WTC11 (cell line): ENCODE results near the gene NKX2-3. TPM values are rescaled to one million over a fixed set of nuclear protein-coding genes. Genes with fewer than 3 reads are reported as not detected.
A peak's percentile ranks its signal among the peaks of the same experiment; 100 is the strongest.

Experiments used
- ATAC-seq: fragments of 200-7000 bp; cut with Tn5 transposase; 2 replicates; pipeline ENCODE4 v1.10.0; 2021; ENCODE audit warnings: mild to moderate bottlenecking, moderate library complexity
- CTCF ChIA-PET: fragments of 300-600 bp; sonication (Branson Sonifier 250); formaldehyde crosslinking; loops from one replicate; lab custom pipeline; 2021; ENCODE audit warnings: antibody characterized with exemption; lab: Charles Lee
- POLR2A ChIA-PET: fragments of 350-600 bp; sonication (Branson Sonifier 250); formaldehyde crosslinking; loops from one replicate; lab custom pipeline; 2021; ENCODE audit warnings: antibody characterized with exemption; lab: Charles Lee
- DNase-seq: peaks from one replicate; pipeline ENCODE4 v3.0.0; 2021; ENCODE audit warnings: low spot score
- H3K27ac Mint-ChIP-seq: 2 replicates; pipeline ENCODE4 v1.8.0; 2021; ENCODE audit warnings: mixed read lengths
- H3K27me3 Mint-ChIP-seq: 2 replicates; pipeline ENCODE4 v1.8.0; 2021; ENCODE audit warnings: low read depth, mild to moderate bottlenecking, moderate library complexity, mixed read lengths
- H3K36me3 Mint-ChIP-seq: 2 replicates; pipeline ENCODE4 v1.8.0; 2021; ENCODE audit warnings: mixed read lengths
- H3K4me1 Mint-ChIP-seq: 2 replicates; pipeline ENCODE4 v1.8.0; 2022; ENCODE audit warnings: mixed read lengths
- H3K4me3 Mint-ChIP-seq: 2 replicates; pipeline ENCODE4 v1.8.0; 2021; ENCODE audit warnings: mild to moderate bottlenecking, moderate library complexity, mixed read lengths
- H3K9me3 Mint-ChIP-seq: 2 replicates; pipeline ENCODE4 v1.8.0; 2021; ENCODE audit warnings: mixed read lengths
- CREB1 ChIP-seq: sonication (generic); formaldehyde crosslinking; IDR thresholded peaks from 2 replicates; pipeline ENCODE4 v1.8.0; 2023; ENCODE audit warnings: mild to moderate bottlenecking, missing genetic modification reagents
- ELF4 ChIP-seq: sonication (generic); formaldehyde crosslinking; IDR thresholded peaks from 2 replicates; pipeline ENCODE4 v1.8.1; 2022; ENCODE audit warnings: low read depth, mild to moderate bottlenecking, moderate library complexity, missing genetic modification reagents
- JUN ChIP-seq: sonication (generic); formaldehyde crosslinking; IDR thresholded peaks from 2 replicates; pipeline ENCODE4 v1.8.0; 2023; ENCODE audit warnings: mild to moderate bottlenecking, missing genetic modification reagents
- MAX ChIP-seq: sonication (generic); formaldehyde crosslinking; IDR thresholded peaks from 2 replicates; pipeline ENCODE4 v1.8.0; 2022; ENCODE audit warnings: mild to moderate bottlenecking, missing genetic modification reagents
- MLX ChIP-seq: sonication (generic); formaldehyde crosslinking; IDR thresholded peaks from 2 replicates; pipeline ENCODE4 v1.8.1; 2023; ENCODE audit warnings: mild to moderate bottlenecking, missing genetic modification reagents, moderate library complexity
- MXD4 ChIP-seq: fragments of 250-450 bp; sonication (Bioruptor Pico); IDR thresholded peaks from 2 replicates; pipeline ENCODE4 v1.8.0; 2021; ENCODE audit warnings: mild to moderate bottlenecking, moderate library complexity, borderline replicate concordance
- RORB ChIP-seq: fragments of 250-450 bp; sonication (Bioruptor Pico); IDR thresholded peaks from 2 replicates; pipeline ENCODE4 v1.9.0; 2021; ENCODE audit warnings: mild to moderate bottlenecking
- TEAD4 ChIP-seq: sonication (generic); formaldehyde crosslinking; IDR thresholded peaks from 2 replicates; pipeline ENCODE4 v1.8.0; 2022; ENCODE audit warnings: mild to moderate bottlenecking, missing genetic modification reagents
- USF1 ChIP-seq: sonication (generic); formaldehyde crosslinking; IDR thresholded peaks from 2 replicates; pipeline ENCODE4 v1.8.0; 2022; ENCODE audit warnings: mild to moderate bottlenecking, missing genetic modification reagents
- ZNF121 ChIP-seq: sonication (generic); formaldehyde crosslinking; IDR thresholded peaks from 2 replicates; pipeline ENCODE4 v1.8.0; 2023; ENCODE audit warnings: missing genetic modification reagents
- ZNF232 ChIP-seq: sonication (generic); formaldehyde crosslinking; IDR thresholded peaks from 2 replicates; pipeline ENCODE4 v1.8.0; 2022; ENCODE audit warnings: mild to moderate bottlenecking, missing genetic modification reagents
- ZNF317 ChIP-seq: sonication (generic); formaldehyde crosslinking; IDR thresholded peaks from 2 replicates; pipeline ENCODE4 v1.8.1; 2023; ENCODE audit warnings: low read depth, mild to moderate bottlenecking, moderate library complexity, missing genetic modification reagents, borderline replicate concordance
- ZNF671 ChIP-seq: fragments of 250-450 bp; sonication (Bioruptor Pico); IDR thresholded peaks from 2 replicates; pipeline ENCODE4 v1.8.0; 2021; ENCODE audit warnings: mild to moderate bottlenecking
- total RNA-seq: library from RNA; stranded (reverse); gene quantifications from 3 replicates; pipeline ENCODE4 v1.2.3, GENCODE V29; 2021
- TF ChIP-seq, protein P1 (sequence below): sonication (generic); formaldehyde crosslinking; IDR thresholded peaks from 2 replicates; pipeline ENCODE4 v1.8.0; 2022; ENCODE audit warnings: mild to moderate bottlenecking, missing genetic modification reagents
- TF ChIP-seq, protein P2 (sequence below): fragments of 250-450 bp; sonication (Bioruptor Pico); IDR thresholded peaks from 2 replicates; pipeline ENCODE4 v1.9.0; 2021; ENCODE audit warnings: mild to moderate bottlenecking
- TF ChIP-seq, protein P3 (sequence below): sonication (generic); formaldehyde crosslinking; IDR thresholded peaks from 2 replicates; pipeline ENCODE4 v1.8.0; 2022; ENCODE audit warnings: mild to moderate bottlenecking, missing genetic modification reagents

NKX2-3 gene
- total RNA-seq, 1 experiment from 2014 or later: not detected

DNA sequence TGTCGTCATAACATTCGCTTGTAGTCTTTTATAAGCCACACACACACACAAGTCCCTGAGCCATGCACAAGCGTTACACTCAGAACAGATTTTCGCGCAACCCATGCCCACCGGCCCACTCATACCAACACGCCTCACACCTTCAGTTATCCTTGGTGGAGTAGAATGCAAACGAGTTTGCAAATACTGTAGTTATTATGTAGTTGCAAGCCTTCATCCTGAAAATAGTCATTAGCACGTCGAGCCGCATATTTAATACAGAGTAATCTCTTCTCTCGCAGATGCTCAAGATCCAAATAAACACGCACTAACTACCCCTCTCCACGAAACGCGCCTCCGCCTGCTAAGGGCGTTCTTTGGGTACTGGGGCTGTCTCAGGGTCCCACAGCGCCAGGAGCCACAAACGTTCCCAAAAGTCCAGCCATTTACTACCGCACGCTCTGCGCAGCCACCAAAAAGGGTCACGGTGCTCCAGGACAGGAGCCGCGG, 1.8 kb downstream of the NKX2-3 start (continued):
- TF ChIP-seq, protein P1, sequence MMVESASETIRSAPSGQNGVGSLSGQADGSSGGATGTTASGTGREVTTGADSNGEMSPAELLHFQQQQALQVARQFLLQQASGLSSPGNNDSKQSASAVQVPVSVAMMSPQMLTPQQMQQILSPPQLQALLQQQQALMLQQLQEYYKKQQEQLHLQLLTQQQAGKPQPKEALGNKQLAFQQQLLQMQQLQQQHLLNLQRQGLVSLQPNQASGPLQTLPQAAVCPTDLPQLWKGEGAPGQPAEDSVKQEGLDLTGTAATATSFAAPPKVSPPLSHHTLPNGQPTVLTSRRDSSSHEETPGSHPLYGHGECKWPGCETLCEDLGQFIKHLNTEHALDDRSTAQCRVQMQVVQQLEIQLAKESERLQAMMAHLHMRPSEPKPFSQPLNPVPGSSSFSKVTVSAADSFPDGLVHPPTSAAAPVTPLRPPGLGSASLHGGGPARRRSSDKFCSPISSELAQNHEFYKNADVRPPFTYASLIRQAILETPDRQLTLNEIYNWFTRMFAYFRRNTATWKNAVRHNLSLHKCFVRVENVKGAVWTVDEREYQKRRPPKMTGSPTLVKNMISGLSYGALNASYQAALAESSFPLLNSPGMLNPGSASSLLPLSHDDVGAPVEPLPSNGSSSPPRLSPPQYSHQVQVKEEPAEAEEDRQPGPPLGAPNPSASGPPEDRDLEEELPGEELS: no peak
- TF ChIP-seq, protein P2, sequence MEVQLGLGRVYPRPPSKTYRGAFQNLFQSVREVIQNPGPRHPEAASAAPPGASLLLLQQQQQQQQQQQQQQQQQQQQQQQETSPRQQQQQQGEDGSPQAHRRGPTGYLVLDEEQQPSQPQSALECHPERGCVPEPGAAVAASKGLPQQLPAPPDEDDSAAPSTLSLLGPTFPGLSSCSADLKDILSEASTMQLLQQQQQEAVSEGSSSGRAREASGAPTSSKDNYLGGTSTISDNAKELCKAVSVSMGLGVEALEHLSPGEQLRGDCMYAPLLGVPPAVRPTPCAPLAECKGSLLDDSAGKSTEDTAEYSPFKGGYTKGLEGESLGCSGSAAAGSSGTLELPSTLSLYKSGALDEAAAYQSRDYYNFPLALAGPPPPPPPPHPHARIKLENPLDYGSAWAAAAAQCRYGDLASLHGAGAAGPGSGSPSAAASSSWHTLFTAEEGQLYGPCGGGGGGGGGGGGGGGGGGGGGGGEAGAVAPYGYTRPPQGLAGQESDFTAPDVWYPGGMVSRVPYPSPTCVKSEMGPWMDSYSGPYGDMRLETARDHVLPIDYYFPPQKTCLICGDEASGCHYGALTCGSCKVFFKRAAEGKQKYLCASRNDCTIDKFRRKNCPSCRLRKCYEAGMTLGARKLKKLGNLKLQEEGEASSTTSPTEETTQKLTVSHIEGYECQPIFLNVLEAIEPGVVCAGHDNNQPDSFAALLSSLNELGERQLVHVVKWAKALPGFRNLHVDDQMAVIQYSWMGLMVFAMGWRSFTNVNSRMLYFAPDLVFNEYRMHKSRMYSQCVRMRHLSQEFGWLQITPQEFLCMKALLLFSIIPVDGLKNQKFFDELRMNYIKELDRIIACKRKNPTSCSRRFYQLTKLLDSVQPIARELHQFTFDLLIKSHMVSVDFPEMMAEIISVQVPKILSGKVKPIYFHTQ (CRISPR knock-in tag): no peak

DNA sequence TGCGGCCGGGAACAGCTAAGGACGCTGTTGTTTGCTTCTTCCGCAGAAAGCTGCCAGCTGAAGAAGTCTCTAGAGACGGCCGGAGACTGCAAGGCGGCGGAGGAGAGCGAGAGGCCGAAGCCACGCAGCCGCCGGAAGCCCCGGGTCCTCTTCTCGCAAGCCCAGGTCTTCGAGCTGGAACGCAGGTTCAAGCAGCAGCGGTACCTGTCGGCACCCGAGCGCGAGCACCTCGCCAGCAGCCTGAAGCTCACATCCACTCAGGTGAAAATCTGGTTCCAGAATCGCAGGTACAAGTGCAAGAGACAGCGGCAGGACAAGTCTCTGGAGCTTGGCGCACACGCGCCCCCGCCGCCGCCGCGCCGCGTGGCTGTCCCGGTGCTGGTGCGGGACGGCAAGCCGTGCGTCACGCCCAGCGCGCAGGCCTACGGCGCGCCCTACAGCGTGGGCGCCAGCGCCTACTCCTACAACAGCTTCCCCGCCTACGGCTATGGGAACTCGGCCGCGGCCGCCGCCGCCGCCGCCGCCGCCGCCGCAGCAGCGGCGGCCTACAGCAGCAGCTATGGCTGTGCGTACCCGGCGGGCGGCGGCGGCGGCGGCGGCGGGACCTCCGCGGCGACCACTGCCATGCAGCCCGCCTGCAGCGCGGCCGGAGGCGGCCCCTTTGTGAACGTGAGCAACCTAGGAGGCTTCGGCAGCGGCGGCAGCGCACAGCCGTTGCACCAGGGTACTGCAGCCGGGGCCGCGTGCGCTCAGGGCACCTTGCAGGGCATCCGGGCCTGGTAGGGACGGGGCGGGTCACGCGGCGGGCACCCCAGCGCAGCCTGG, 2.4 kb downstream of the NKX2-3 start:
- H3K27me3 Mint-ChIP-seq: peaks cover 100% of the 10 kb centered on the region
- CTCF ChIA-PET: interaction anchor here (1.4 to 2.9 kb wide), 5 partner anchors 13 to 99 kb away, joined by 3 to 17 read pairs (median 10); no protein-coding TSS in a partner anchor

More for the DNA sequence above, 2.4 kb downstream of the NKX2-3 start:
- Mint-ChIP-seq H3K9me3 (no peaks in the 10 kb centered on the region), H3K4me1 (peaks cover 72% of the 10 kb centered on the region), H3K27ac (no peak overlapping the region), H3K4me3 (peak overlapping the region; percentile 50), H3K36me3 (no peaks in the 10 kb centered on the region; the same call in 1 of the 2 replicates)
- peak; percentile 54 for DNase-seq
- POLR2A ChIA-PET: interaction anchor here (1.0 to 1.3 kb wide), 2 partner anchors 13 to 105 kb away, joined by 3 read pairs; partner anchors contain the start of gene GOT1
- peak; percentile 6 for ATAC-seq
- TF ChIP-seq JUN (no peak), ZNF671 (no peak), USF1 (CRISPR knock-in tag) (no peak), ZNF121 (CRISPR knock-in tag) (no peak), MAX (CRISPR knock-in tag) (no peak), CREB1 (CRISPR knock-in tag) (no peak), MLX (CRISPR knock-in tag) (no peak), ZNF317 (no peak), MXD4 (CRISPR knock-in tag) (no peak), RORB (CRISPR knock-in tag) (no peak), TEAD4 (CRISPR knock-in tag) (no peak), ZNF232 (no peak), ELF4 (CRISPR knock-in tag) (no peak)
- TF ChIP-seq, protein P1: no peak
- TF ChIP-seq, protein P3, sequence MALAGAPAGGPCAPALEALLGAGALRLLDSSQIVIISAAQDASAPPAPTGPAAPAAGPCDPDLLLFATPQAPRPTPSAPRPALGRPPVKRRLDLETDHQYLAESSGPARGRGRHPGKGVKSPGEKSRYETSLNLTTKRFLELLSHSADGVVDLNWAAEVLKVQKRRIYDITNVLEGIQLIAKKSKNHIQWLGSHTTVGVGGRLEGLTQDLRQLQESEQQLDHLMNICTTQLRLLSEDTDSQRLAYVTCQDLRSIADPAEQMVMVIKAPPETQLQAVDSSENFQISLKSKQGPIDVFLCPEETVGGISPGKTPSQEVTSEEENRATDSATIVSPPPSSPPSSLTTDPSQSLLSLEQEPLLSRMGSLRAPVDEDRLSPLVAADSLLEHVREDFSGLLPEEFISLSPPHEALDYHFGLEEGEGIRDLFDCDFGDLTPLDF: no peak
